Effector memory CD4-positive, alpha-beta T cell (primary cell): ENCODE measurements around the gene GNB1.
"Not testable (repeated sequence)": the region's sequence is repeated elsewhere in the genome, so short reads cannot be mapped to it uniquely, and the experiment has no call there.

ENCODE experiments used
- DNase-seq, 3 donors: peaks; one replicate each; pipeline ENCODE4 v3.0.0-alpha.2; 2020
- H3K27ac ChIP-seq: 2 replicates; pipeline ENCODE4 v1.7.0; 2013; ENCODE audit warnings: mild to moderate bottlenecking, low read length, moderate library complexity; ENCODE audit not compliant: insufficient read depth, poor library complexity, severe bottlenecking
- H3K27me3 ChIP-seq: replicated peaks from 2 replicates; pipeline ENCODE4 v1.7.0; 2013; ENCODE audit warnings: mild to moderate bottlenecking, low read length; ENCODE audit not compliant: insufficient read depth, control insufficient read depth, poor library complexity, severe bottlenecking
- H3K36me3 ChIP-seq: 2 replicates; pipeline ENCODE4 v1.7.0; 2013; ENCODE audit warnings: mild to moderate bottlenecking, low read length, moderate library complexity; ENCODE audit not compliant: control insufficient read depth, insufficient read depth
- H3K4me1 ChIP-seq: 2 replicates; pipeline ENCODE4 v1.7.0; 2013; ENCODE audit warnings: low read length, mild to moderate bottlenecking; ENCODE audit not compliant: control insufficient read depth, insufficient read depth, poor library complexity, severe bottlenecking
- H3K4me3 ChIP-seq: 2 replicates; pipeline ENCODE4 v1.7.0; 2013; ENCODE audit warnings: low read length, low read depth, mild to moderate bottlenecking; ENCODE audit not compliant: insufficient read depth, poor library complexity, severe bottlenecking
- H3K9me3 ChIP-seq: 2 replicates; pipeline ENCODE4 v1.7.0; 2013; ENCODE audit warnings: mild to moderate bottlenecking, low read length, moderate library complexity; ENCODE audit not compliant: control insufficient read depth

Gene GNB1

DNA sequence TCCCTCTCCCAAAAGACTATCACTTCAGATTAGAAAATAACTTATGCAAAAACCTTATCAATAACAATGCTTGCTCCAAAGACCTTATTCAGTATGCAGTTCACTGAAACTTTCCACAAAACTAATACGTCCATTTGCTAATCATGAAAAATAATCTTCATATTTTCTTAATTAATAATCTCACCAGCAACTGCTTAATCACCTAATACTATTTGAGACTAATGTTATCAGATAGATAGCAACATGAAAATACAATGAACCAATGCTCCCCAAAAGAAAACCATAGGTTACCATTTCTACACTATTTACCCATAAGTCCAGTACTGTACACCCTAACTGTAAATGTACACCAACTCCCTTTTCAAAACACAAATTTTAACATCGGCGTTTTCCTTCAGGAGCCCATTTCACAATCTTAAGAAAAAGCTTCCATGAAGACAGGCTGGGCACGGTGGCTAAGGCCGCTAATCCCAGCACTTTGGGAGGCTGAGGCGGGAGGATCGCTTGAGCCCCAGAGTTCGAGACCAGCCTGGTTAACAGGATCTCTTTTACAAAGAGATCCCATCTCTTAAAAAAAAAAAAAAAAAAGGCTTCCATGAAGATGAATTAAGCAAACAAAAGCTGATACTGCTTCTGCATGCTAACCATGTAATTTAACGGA is 1.7 kb downstream of the GNB1 start:
- no peak for DNase-seq
- H3K27ac ChIP-seq, result peak overlapping the region; percentile 93
- H3K4me1 ChIP-seq, result peaks cover 44% of the 10 kb centered on the region
- H3K4me3 ChIP-seq, result peak overlapping the region; percentile 88
- no peaks in the 10 kb centered on the region for H3K27me3 ChIP-seq
- H3K36me3 ChIP-seq, result no peaks in the 10 kb centered on the region
- H3K9me3 ChIP-seq, result no peaks in the 10 kb centered on the region

DNA sequence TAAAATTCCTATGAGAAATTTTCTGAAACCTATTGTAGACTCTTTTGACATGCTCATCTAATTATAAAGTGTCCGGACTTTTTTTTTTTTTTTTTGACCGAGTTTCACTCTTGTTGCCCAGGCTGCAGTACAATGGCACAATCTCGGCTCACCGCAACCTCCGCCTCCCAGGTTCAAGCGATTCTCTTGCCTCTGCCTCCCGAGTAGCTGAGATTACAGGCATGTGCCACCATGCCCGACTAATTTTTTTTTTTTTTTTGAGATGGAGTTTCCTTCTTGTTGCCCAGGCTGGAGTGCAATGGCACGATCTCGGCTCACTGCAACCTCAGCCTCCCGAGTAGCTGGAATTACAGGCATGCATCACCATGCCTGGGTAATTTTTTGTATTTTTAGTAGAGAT is 7.0 kb downstream of the GNB1 start:
- not testable (repeated sequence) for H3K9me3 ChIP-seq, H3K27me3 ChIP-seq, H3K36me3 ChIP-seq, DNase-seq, H3K4me3 ChIP-seq, H3K27ac ChIP-seq
- peaks cover 51% of the 10 kb centered on the region for H3K4me1 ChIP-seq

- Histone ChIP-seq H3K27me3 (no peaks in the 10 kb centered on the region), H3K4me3 (no peak overlapping the region), H3K36me3 (peaks cover 4% of the 10 kb centered on the region), H3K4me1 (peaks cover 51% of the 10 kb centered on the region), H3K9me3 (no peaks in the 10 kb centered on the region), H3K27ac (no peak overlapping the region)
- no peak for DNase-seq
These were observed 7.6 kb downstream of the GNB1 start for GRCh38 chr1:1883092-1883873.

DNA sequence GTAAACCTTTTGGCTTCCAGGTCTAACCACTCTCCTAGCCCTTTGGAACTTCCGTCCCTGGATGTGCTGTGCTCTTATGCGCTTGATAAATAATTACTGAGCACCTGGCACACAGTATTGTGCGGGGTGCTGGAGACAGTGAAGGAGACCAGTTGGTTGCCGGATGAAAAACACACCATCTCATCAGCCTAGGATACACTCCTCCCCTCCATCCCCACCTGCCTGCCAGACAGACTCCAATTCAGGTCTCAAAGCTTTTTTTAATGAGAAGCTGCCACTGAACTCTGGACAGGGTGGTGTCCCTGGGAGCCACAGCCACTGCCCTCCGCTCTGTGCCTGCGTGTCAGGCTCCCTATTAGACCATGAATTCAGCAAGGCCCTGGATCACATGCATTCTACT is 9.2 kb downstream of the GNB1 start:
- Histone ChIP-seq H3K4me1 (peaks cover 36% of the 10 kb centered on the region), H3K27ac (no peak overlapping the region), H3K4me3 (no peak overlapping the region), H3K9me3 (no peaks in the 10 kb centered on the region), H3K36me3 (peaks cover 4% of the 10 kb centered on the region), H3K27me3 (no peaks in the 10 kb centered on the region)
- no peak for DNase-seq

GRCh38 chr1:1880617-1881312 is 10.1 kb downstream of the GNB1 start:
- Histone ChIP-seq H3K27me3 (no peaks in the 10 kb centered on the region), H3K4me1 (peaks cover 32% of the 10 kb centered on the region), H3K27ac (no peak overlapping the region), H3K9me3 (no peaks in the 10 kb centered on the region), H3K36me3 (peaks cover 8% of the 10 kb centered on the region), H3K4me3 (no peak overlapping the region)
- DNase-seq, result no peak

DNA sequence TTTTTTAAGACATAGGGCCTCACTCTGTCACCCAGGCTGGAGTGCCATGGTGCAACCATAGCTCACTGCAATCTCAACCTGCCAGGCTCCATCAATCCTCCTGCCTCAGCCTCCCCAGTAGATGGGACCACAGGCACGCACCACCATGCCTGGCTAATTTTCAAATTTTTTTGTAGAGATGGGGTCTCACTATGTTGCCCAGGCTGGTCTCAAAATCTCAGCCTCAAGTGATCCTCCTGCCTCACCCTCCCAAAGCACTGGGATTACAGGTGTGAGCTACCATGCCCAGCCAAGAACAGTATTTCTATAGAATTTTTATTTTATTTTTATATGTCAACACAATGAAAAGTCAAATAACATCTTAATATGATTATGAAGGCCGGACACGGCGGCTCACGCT is 10.9 kb downstream of the GNB1 start:
- peaks cover 32% of the 10 kb centered on the region for H3K4me1 ChIP-seq

DNA sequence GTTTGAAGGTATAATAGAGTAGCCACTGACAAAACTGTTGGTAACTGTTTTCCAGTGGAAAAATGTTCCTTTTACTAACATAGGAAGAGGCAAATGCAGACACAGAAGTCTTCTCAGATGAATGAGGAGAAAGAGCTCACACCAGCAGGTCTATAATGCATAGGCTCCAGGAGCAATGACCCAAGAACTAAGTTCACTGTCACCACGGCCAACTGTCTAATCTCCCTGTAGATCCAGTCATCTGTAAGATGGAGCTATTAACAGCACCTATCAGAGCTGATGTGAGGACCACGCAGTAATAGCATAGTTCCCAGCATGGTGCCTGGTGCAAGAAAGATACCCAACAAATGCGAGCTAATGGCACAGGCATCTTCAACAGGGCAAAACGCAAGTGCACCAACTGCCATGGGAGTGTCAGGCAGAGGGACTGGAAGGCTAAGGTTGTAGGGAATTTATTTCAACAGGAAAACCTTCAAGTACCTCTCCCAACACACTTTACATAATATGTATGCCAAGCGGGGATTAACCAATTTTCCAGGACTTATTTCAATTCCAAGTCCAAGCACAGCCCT is 12.9 kb downstream of the GNB1 start:
- Histone ChIP-seq H3K36me3 (peaks cover 9% of the 10 kb centered on the region), H3K27ac (no peak overlapping the region), H3K27me3 (no peaks in the 10 kb centered on the region), H3K9me3 (no peaks in the 10 kb centered on the region), H3K4me1 (peaks cover 31% of the 10 kb centered on the region), H3K4me3 (no peak overlapping the region)
- no peak for DNase-seq

More for the DNA sequence above, 10.9 kb downstream of the GNB1 start:
- Histone ChIP-seq H3K27me3 (no peaks in the 10 kb centered on the region), H3K4me3 (no peak overlapping the region), H3K36me3 (peaks cover 8% of the 10 kb centered on the region), H3K9me3 (no peaks in the 10 kb centered on the region), H3K27ac (no peak overlapping the region)
- DNase-seq, result no peak

DNA sequence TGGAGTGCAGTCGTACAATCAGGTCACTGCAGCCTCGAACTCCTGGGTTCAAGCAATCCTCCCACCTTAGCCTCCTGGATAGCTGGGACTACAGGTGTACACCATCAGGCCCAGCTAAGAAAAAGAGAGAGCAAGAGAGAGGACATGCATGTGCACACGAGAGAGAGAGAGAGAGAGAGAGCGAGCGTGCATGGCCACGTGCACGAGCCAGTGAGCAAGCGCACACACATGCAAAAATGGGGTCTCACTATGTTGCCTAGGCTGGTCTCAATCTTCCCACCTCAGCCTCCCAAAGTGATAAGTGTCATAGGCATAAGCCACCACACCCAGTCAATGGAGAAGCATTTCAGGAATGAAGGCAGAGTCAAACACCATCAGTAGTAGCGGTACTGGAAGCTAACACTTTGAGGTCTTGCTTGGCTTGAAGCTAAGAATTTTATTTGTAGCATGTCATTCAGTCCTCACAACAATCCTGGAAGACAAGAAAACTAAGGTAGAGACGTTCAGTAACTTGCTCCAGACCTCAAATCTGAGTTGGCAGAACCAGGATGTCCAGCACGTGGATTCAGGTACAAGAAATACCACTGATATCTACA is 14.5 kb downstream of the GNB1 start:
- no peak overlapping the region for H3K27ac ChIP-seq
- no peaks in the 10 kb centered on the region for H3K9me3 ChIP-seq
- H3K4me1 ChIP-seq, result peaks cover 32% of the 10 kb centered on the region
- H3K27me3 ChIP-seq, result no peaks in the 10 kb centered on the region
- H3K4me3 ChIP-seq, result no peak overlapping the region
- peaks cover 9% of the 10 kb centered on the region for H3K36me3 ChIP-seq
- no peak for DNase-seq

GRCh38 chr1:1875932-1876331 is 15.0 kb downstream of the GNB1 start:
- no peaks in the 10 kb centered on the region for H3K9me3 ChIP-seq
- H3K4me1 ChIP-seq, result peaks cover 36% of the 10 kb centered on the region
- no peak overlapping the region for H3K4me3 ChIP-seq
- H3K27ac ChIP-seq, result no peak overlapping the region
- peaks cover 9% of the 10 kb centered on the region for H3K36me3 ChIP-seq
- H3K27me3 ChIP-seq, result no peaks in the 10 kb centered on the region
- no peak for DNase-seq
